H1 (cell line): ENCODE data around the gene DCAF8. TPM values are rescaled to one million over a fixed set of nuclear protein-coding genes. Genes with fewer than 3 reads are reported as not detected.

ENCODE experiments used
- ASH2L ChIP-seq: fragments of 200-600, 300-600 bp; sonication (generic); IDR thresholded peaks from one replicate; pipeline ENCODE4 v1.7.1; 2017; ENCODE audit warnings: low read length
- CEBPB ChIP-seq: IDR thresholded peaks from 2 replicates; pipeline ENCODE4 v1.6.1; 2012; ENCODE audit warnings: low read depth, low read length
- CREB1 ChIP-seq: IDR thresholded peaks from 2 replicates; pipeline ENCODE4 v1.6.1; 2012; ENCODE audit warnings: inconsistent platforms
- EGR1 ChIP-seq: IDR thresholded peaks from 2 replicates; pipeline ENCODE4 v1.6.1; 2011; ENCODE audit warnings: low read depth, low read length, borderline replicate concordance
- KDM5A ChIP-seq: fragments of 200-600 bp; IDR thresholded peaks from 2 replicates; pipeline ENCODE4 v1.7.1; 2012; ENCODE audit warnings: mild to moderate bottlenecking, low read length, inconsistent platforms, mixed read lengths
- SIN3A ChIP-seq, 2 experiments: IDR thresholded peaks in 1 of 2; conservative IDR thresholded peaks in 1 of 2; 2 replicates each; pipeline ENCODE4 v1.6.1; 2011 to 2012; ENCODE audit warnings: low read length in 2 of 2, improper control_type of control experiment in 1 of 2, low read depth in 1 of 2, mild to moderate bottlenecking in 1 of 2
- SUZ12 ChIP-seq: fragments of 200-600 bp; sonication (generic); IDR thresholded peaks from 2 replicates; pipeline ENCODE4 v1.6.1; 2012; ENCODE audit warnings: mild to moderate bottlenecking, inconsistent platforms, low read length, moderate library complexity, mixed read lengths
- polyA plus RNA-seq, 7 experiments: library from polyadenylated mRNA; depleted of rRNA in 3 of 7; stranded (reverse) in 5 of 7; unstranded in 2 of 7; fragments of >200 nt in 5 of 7; fragments of 200-250 nt in 2 of 7; gene quantifications; 1 replicate in 5 of 7; 2 replicates in 1 of 7; 4 replicates in 1 of 7; pipeline versions ENCODE4 v1.2.1 to v1.2.3, GENCODE V29; 2011 to 2013; ENCODE audit warnings: missing spikeins in 2 of 7, mixed read lengths in 2 of 7
- total RNA-seq: library from RNA; stranded (reverse); fragmentation: NEBNext Ultra II Directional; extraction: Animal tissue kit (Norgen Biotek cat#: 25700); gene quantifications from 2 replicates; pipeline ENCODE4 v1.2.1, GENCODE V29; 2021

Gene DCAF8
- total and polyA plus RNA-seq, 2 of the 8 experiments (the other 6 are each of a cell fraction or from before 2014, with no cell fraction given), result 68.2 to 110 TPM

- TF ChIP-seq KDM5A (no peak), SIN3A (conservative IDR thresholded peaks at IDR 0.05 in 1 of 2, IDR thresholded peaks at IDR 0.05 in 1 of 2; ENCODE audit: low read depth in 1 of 2, low read length in 2 of 2) (0 out of 4 replicates have a peak, but pooled peaks of 1 of the 2 experiments have one; percentile 14), SUZ12 (no peak), CREB1 (peak; percentile 50), CEBPB (no peak), EGR1 (no peak), ASH2L (peak; percentile 78)
These were observed 56.9 kb downstream of the DCAF8 start, which contains the start of gene PEA15 (continued) for GRCh38 chr1:160205242-160206035.
